Measurements from ENCODE around the gene TCAP. TPM values are rescaled to one million over a fixed set of nuclear protein-coding genes. Genes with fewer than 3 reads are reported as not detected.

The TCAP gene
- total and polyA plus RNA-seq, 9 donors = 0.24 to 1.9 (median 1.3) TPM

DNA sequence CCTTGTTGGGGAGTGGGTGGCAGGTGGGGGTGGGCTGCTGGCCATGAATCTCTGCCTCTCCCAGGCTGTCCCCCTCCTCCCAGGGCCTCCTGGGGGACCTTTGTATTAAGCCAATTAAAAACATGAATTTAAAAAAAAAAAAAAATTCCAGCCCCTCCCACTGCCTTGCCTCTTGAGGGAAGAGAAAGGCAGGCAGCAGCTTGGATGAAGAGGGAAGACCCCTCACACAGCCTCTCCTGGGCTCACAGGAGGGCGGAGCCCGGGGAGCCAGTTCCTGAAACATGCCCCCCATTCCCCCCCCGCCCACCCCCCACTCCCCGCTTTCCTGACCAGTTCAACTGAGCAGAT, 1.8 kb upstream of the TCAP start:
- intact Hi-C loops (cut with DNase I) = no loop called here
- Histone ChIP-seq H3K4me1 (ENCODE audit: insufficient read depth) (peaks cover 7% of the 10 kb centered on the region), H3K36me3 (no peaks in the 10 kb centered on the region), H3K27me3 (no peaks in the 10 kb centered on the region), H3K9me3 (no peaks in the 10 kb centered on the region), H3K4me3 (no peak overlapping the region), H3K27ac (no peak overlapping the region)
- no peak for DNase-seq
- 35 to 48% (median 46%) methylated on average over 4 of the region's 4 CpGs for WGBS, 3 donors
- TF ChIP-seq, protein P1, sequence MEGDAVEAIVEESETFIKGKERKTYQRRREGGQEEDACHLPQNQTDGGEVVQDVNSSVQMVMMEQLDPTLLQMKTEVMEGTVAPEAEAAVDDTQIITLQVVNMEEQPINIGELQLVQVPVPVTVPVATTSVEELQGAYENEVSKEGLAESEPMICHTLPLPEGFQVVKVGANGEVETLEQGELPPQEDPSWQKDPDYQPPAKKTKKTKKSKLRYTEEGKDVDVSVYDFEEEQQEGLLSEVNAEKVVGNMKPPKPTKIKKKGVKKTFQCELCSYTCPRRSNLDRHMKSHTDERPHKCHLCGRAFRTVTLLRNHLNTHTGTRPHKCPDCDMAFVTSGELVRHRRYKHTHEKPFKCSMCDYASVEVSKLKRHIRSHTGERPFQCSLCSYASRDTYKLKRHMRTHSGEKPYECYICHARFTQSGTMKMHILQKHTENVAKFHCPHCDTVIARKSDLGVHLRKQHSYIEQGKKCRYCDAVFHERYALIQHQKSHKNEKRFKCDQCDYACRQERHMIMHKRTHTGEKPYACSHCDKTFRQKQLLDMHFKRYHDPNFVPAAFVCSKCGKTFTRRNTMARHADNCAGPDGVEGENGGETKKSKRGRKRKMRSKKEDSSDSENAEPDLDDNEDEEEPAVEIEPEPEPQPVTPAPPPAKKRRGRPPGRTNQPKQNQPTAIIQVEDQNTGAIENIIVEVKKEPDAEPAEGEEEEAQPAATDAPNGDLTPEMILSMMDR (IDR thresholded peaks at IDR 0.05) = no peak
- TF ChIP-seq EP300 (IDR thresholded peaks at IDR 0.05) (no peak), POLR2A (IDR thresholded peaks at IDR 0.05) (no peak)

DNA sequence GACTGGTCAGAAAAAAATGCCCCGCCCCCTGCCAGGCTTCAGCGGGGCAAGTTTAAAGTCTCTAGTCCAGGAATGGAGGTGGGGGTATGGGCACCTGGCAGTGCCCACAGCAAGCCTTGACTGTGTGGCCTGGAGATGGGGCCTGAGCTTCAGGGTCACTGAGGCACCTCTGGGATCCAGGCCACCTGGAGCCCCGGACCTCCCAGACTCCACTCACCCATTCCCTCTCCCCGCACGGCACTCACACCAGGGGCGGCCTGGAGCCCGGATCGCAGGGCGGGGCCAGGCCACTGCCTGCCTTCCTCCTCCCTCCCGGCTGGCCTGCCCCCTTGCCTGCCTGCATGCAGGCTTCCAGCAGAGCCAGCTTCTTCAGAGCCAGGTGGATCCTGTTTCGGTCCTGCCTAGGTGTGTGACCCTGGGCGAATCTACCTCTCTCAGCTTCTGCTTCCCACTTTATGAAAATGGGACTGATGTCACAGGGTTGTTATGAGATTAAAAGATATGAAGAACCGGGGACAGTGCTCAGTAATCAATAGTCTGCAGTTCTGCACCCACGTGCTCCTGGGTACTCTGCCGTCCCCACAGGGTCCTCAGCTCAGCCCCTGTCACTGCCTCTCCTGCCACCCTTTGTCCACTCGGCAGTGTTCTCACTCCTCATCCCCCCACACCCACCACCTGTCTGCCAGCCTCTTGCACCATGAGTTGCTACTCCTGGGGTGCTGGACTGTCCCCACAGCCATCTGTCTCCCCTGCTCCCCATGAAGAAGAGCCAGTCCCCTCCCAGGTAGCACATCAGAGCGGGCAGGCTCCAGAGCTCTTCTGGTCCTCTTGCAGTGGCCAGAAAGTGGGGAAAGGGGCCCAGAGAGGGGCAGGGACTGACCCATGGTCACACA, 1.2 kb upstream of the TCAP start:
- intact Hi-C loops (cut with DNase I) = no loop called here
- TF ChIP-seq POLR2A (IDR thresholded peaks at IDR 0.05) = no peak
- TF ChIP-seq EP300 (IDR thresholded peaks at IDR 0.05) = no peak
- TF ChIP-seq, protein P1 (IDR thresholded peaks at IDR 0.05) = no peak
- 48 to 55% (median 53%) methylated on average over 17 of the region's 17 CpGs for WGBS, 3 donors
- Histone ChIP-seq H3K9me3 (no peaks in the 10 kb centered on the region), H3K4me1 (ENCODE audit: insufficient read depth) (peaks cover 7% of the 10 kb centered on the region), H3K27ac (no peak overlapping the region), H3K4me3 (no peak overlapping the region), H3K36me3 (no peaks in the 10 kb centered on the region), H3K27me3 (no peaks in the 10 kb centered on the region)
- no peak for DNase-seq

DNA sequence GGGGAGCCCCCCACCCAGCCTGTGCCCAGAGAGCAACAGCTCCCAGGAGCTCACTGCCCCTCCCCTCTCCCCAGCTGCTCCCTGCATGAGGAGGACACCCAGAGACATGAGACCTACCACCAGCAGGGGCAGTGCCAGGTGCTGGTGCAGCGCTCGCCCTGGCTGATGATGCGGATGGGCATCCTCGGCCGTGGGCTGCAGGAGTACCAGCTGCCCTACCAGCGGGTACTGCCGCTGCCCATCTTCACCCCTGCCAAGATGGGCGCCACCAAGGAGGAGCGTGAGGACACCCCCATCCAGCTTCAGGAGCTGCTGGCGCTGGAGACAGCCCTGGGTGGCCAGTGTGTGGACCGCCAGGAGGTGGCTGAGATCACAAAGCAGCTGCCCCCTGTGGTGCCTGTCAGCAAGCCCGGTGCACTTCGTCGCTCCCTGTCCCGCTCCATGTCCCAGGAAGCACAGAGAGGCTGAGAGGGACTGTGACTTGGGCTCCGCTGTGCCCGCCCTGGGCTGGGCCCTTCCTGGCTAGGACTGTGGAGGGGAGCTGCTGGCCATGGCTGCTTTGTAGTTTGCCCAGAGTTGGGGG, 584 bp downstream of the TCAP start:
- Histone ChIP-seq H3K27me3 (no peaks in the 10 kb centered on the region), H3K27ac (no peak overlapping the region), H3K4me1 (ENCODE audit: insufficient read depth) (peaks cover 4% of the 10 kb centered on the region), H3K36me3 (no peaks in the 10 kb centered on the region), H3K9me3 (no peaks in the 10 kb centered on the region), H3K4me3 (no peak overlapping the region)
- TF ChIP-seq, protein P1 (IDR thresholded peaks at IDR 0.05) = no peak
- no peak for TF ChIP-seq POLR2A (IDR thresholded peaks at IDR 0.05)
- no peak for TF ChIP-seq EP300 (IDR thresholded peaks at IDR 0.05)
- no peak for DNase-seq
- intact Hi-C loops (cut with DNase I) = loop anchor here in 1 of 4 donors (5.0 kb wide), 1 partner anchor 43 kb away; no protein-coding TSS in a partner anchor
- 43 to 74% (median 52%) methylated on average over 3 to 17 of the region's 17 CpGs for WGBS, 3 donors

DNA sequence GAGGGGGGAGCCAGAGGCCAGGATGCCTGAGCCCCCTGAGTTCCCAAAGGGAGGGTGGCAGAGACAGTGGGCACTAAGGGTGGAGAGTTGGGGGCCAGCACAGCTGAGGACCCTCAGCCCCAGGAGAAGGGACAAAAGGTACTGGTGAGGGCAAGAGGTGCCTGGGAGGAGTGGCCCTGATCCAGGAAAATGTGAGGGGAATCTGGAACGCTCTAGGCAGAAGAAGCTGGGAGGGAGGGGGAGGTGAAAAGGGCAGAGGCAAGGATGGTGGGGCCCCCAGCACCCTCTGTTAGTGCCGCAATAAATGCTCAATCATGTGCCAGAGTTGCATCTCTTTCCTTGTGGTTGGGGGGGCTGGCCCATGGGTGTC, 1.1 kb downstream of the TCAP start:
- Histone ChIP-seq H3K27ac (no peak overlapping the region), H3K4me3 (no peak overlapping the region), H3K9me3 (no peaks in the 10 kb centered on the region), H3K4me1 (ENCODE audit: insufficient read depth) (peaks cover 4% of the 10 kb centered on the region), H3K27me3 (no peaks in the 10 kb centered on the region), H3K36me3 (no peaks in the 10 kb centered on the region)
- TF ChIP-seq POLR2A (IDR thresholded peaks at IDR 0.05) (no peak), EP300 (IDR thresholded peaks at IDR 0.05) (no peak)
- no peak for DNase-seq
- WGBS, 3 donors = 24 to 32% (median 25%) methylated on average over 2 of the region's 2 CpGs
- intact Hi-C loops (cut with DNase I) = loop anchor here in 1 of 4 donors (5.0 kb wide), 1 partner anchor 44 kb away; no protein-coding TSS in a partner anchor
